Right ventricle myocardium superior (tissue), 1 donor: ENCODE measurements around the gene CES3. TPM values are rescaled to one million over a fixed set of nuclear protein-coding genes. Genes with fewer than 3 reads are reported as not detected.
"Not testable (repeated sequence)": the region's sequence is repeated elsewhere in the genome, so short reads cannot be mapped to it uniquely, and the experiment has no call there.

Source experiments
- ATAC-seq: fragments of 200-7000 bp; cut with Tn5 transposase; one replicate; pipeline ENCODE4 v1.9.1; 2020; ENCODE audit warnings: mild to moderate bottlenecking; ENCODE audit not compliant: poor library complexity
- DNase-seq: peaks from one replicate; pipeline ENCODE4 v3.0.0-alpha.2; 2020
- intact Hi-C: fragments of 100-400 bp; cut with DNase I; formaldehyde crosslinking; loops from one replicate; pipeline ENCODE4 v1.11.2; 2022
- total RNA-seq: library from RNA; stranded (reverse); fragmentation: NEBNext Ultra II Directional; extraction: Animal tissue kit (Norgen Biotek cat#: 25700); gene quantifications from one replicate; pipeline ENCODE4 v1.2.1, GENCODE V29; 2021
- donor health status: DM: no; HTN: yes; CAD: no; lungs with severe emphysema.

Gene CES3
- total RNA-seq, 1 donor from 2014 or later: 2.0 TPM

DNA sequence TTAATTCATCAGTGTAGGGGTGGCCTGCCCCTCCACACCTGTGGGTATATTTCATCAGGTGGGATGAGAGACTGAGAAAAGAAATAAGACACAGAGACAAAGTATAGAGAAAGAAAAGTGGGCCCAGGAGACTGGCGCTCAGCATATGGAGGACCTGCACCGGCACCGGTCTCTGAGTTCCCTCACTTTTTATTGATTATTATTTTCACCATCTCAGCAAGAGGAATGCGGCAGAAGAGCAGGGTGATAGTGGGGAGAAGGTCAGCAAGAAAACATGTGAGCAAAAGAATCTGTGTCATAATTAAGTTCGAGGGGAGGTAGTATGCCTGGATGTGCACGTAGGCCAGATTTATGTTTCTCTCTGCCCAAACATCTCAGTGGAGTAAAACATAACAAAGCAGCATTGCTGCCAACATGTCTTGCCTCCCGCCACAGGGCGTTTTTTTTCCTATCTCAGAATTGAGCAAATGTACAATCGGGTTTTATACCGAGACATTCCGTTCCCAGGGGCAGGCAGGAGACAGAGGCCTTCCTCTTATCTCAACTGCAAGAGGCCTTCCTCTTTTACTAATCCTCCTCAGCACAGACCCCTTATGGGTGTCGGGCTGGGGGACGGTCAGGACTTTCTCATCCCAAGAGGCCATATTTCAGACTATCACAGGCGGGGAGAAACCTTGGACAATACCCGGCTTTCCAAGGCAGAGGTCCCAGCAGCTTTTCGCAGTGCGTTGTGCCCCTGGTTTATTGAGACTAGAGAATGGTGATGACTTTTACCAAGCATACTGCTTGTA is 5.5 kb upstream of the CES3 start:
- ATAC-seq, intact Hi-C loops, DNase-seq: not testable (repeated sequence)

- DNase-seq, ATAC-seq, intact Hi-C loops: not testable (repeated sequence)
These were observed 5.0 kb upstream of the CES3 start for GRCh38 chr16:66956154-66956457.

DNA sequence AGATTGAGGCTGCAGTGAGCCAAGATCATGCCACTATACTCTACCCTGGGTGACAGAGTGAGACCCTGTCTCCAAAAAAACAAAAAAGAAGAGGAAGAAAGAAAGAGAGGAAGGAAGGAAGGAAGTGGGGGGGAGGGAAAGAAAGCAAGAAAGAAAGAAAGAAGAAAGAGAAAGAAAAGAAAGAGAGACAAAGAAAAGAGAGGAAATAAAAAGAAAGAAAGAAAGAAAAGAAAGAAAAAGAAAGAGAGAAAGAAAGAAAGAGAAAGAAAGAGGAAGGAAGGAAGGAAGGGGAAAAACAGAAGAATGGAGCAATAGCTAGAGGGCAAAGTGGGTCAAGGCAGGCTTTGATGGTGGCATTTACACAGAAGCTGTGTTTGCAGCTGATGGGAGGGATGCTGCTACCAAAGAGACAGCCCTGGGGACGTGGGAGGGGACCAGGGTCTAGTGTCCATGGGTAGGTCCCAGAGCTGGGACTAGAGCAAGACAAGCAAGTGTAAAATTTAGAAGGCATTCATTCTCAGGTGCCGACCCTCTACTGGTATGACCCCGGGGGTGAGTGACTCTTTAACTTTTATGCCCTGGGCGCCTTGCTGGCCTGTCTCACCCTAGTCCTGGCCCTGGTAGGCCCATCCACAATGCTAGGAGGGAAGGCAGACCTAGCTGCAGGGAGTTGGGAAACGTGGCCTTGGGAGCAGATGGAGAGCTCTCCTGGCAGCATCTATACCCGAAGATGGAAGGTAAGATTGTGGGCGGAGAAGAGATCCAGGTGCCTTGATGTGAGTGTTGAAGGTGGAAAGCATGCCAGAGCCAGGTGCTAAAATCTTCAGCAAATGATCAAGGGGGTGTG is 2.0 kb upstream of the CES3 start:
- peak; percentile 40 for DNase-seq
- intact Hi-C loops: no loop called here

GRCh38 chr16:66959704-66960161 is 1.3 kb upstream of the CES3 start:
- ATAC-seq (peak; percentile 63), DNase-seq (peak; percentile 68)
- intact Hi-C loops: no loop called here

More for the DNA sequence above, 2.0 kb upstream of the CES3 start:
- ATAC-seq: no peak

DNA sequence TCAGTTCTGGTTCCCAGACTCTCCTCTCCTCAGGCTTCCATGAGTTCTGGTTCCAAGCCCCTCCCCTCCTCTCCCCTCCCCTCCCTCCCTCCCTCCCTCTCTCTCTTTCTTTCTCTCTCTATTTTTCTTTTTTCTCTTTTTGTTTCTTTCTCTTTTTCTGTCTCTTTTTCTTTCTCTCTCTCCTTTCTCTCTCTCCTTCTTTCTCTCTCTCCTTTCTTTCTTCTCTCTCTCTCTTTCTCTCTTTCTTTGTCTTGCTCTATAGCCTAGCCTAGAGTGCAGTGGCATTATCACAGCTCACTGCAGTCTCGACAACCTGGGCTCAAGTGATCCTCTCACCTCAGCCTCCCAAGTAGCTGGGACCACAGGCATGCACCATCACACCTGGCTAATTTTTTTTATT is 796 bp upstream of the CES3 start:
- DNase-seq: no peak
- ATAC-seq: no peak
- intact Hi-C loops: no loop called here

DNA sequence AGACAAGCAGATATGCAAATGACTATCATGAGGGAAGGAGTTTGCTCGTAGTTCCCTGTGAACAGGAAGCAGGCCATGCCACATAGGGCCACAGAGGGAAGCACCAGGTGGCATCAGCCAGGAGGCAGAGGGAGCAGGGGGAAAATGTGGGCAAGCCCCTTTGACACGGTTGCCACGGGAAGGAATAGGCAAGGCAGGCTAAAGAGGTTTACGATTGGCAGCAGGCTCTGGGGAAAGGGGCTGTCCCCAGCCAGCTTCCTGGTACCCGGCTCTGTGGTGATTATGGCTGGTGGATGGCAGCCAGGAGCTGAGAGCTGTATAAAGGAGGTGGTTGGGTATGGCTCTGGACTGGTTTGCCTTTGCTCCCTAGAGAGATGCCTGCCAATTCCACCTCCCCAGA is 848 bp downstream of the CES3 start:
- ATAC-seq (no peak), DNase-seq (peak; percentile 35)
- intact Hi-C loops: no loop called here

DNA sequence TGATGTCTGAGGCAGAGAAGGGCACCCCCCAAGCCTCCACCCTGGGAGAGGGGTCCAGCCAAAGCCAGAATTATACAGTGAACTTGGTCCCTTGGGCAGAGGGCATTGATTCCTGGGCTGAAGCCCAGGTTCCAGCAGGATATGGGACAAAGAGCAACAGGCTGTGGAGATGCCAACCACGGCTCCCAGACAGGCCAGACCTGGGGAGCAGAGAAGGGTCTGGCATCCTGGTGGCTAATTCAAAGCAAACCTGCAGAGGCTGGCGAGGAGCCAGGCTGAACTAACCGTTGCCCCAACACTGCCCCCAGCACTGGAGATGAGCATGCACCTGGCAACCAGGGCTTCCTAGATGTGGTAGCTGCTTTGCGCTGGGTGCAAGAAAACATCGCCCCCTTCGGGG is 3.0 kb downstream of the CES3 start:
- intact Hi-C loops: no loop called here
- DNase-seq: peak; percentile 40
- ATAC-seq: peak; percentile 44

DNA sequence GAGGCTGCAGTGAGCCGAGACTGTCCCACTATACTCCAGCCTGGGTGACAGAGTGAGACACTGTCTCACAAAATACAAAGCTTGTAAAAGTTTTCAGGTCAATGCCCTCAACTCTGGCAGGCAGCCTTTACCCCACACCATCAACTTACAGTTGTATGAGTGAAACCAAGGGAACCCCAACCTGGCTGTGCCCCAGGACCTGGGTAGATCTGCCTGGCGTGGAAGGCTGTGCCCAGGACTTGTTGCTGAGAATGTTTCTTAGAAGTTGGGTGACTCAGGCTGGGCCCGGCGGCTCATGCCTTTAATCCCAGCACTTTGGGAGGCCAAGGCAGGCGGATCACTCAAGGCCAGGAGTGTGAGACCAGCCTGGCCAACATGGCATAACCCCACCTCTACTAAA is 7.8 kb downstream of the CES3 start:
- intact Hi-C loops: no loop called here
- DNase-seq (no peak), ATAC-seq (no peak)

GRCh38 chr16:66970775-66971720 is 10.0 kb downstream of the CES3 start:
- DNase-seq: no peak
- intact Hi-C loops: no loop called here
- no peak for ATAC-seq

- ATAC-seq (no peak), DNase-seq (no peak)
- intact Hi-C loops: no loop called here
These were observed 11.9 kb downstream of the CES3 start for GRCh38 chr16:66972983-66973382.

- ATAC-seq (no peak), DNase-seq (no peak)
- intact Hi-C loops: no loop called here
These were observed 12.7 kb downstream of the CES3 start for GRCh38 chr16:66973716-66974115.

DNA sequence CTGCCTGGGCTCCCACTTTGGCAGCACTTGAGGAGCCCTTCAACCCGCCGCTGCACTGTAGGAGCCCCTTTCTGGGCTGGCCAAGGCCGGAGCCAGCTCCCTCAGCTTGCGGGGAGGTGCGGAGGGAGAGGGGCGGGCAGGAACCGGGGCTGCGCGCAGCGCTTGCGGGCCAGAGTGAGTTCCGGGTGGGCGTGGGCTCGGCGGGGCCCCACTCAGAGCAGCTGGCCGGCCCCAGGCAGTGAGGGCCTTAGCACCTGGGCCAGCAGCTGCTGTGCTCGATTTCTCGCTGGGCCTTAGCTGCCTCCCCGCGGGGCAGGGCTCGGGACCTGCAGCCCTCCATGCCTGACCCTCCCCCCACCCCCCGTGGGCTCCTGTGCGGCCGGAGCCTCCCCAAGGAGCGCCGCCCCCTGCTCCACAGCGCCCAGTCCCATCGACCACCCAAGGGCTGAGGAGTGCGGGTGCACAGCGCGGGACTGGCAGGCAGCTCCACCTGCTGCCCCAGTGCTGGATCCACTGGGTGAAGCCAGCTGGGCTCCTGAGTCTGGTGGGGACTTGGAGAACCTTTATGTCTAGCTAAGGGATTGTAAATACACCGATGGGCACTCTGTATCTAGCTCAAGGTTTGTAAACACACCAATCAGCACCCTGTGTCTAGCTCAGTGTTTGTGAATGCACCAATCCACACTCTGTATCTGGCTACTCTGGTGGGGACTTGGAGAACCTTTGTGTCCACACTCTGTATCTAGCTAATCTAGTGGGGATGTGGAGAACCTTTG is 13.3 kb downstream of the CES3 start:
- DNase-seq, intact Hi-C loops, ATAC-seq: not testable (repeated sequence)

GRCh38 chr16:66974932-66975246 is 13.8 kb downstream of the CES3 start:
- DNase-seq, ATAC-seq, intact Hi-C loops: not testable (repeated sequence)

- intact Hi-C loops: no loop called here
- ATAC-seq (no peak), DNase-seq (no peak)
These were observed 14.3 kb downstream of the CES3 start for GRCh38 chr16:66975302-66975893.

- ATAC-seq: no peak
- intact Hi-C loops: loop anchor here (2.0 kb wide), 1 partner anchor 208 kb away; no protein-coding TSS in a partner anchor
- DNase-seq: no peak
These were observed 15.7 kb downstream of the CES3 start for GRCh38 chr16:66976746-66977145.

DNA sequence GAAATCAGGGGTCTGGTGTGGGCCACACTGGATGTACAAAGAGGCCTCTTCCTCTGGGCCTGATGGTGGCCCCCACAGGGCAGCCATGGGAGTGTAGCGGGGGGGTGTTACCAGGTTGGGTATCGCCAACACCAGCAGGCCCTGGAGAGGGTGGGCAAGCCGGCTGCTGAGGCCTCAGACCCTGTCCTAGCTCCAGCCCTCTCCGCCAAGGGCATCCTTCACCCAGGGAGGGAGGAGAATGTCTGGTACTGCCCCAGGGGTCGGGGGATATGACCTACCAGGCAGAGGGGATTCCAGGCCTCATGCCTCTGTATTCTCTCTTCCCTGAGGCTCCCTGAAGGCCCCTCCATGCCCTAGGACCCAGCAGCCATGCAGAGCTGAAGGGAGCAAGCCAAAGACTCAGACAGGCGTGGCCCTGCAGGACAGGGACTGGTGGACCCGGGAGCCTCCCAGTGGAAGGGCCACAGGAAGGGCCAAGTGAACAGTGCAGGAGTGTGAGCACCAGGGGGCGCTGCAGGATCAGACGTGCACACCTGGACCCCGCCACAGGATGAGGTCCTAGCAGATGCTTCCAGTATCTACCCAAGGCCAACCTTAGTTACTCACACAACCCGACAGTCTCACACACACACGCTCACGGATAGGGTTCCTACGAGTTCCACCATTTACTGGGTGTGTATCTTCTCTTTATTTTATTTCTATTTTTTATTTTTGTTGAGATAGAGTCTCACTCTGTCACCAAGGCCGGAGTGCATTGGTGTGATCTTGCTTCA is 16.5 kb downstream of the CES3 start:
- intact Hi-C loops: loop anchor here (2.0 kb wide), 2 partner anchors 177 to 207 kb away; no protein-coding TSS in a partner anchor
- ATAC-seq: peak; percentile 98

More for the DNA sequence above, 16.5 kb downstream of the CES3 start:
- DNase-seq: peak; percentile 95
